ENCODE data around the gene GRIN3A.

The GRIN3A gene

GRCh38 chr9:101605547-101605946 lies 132.9 kb downstream of the GRIN3A start:
- H3K27me3 Mint-ChIP-seq (ENCODE audit: low read depth), result no peaks in the 10 kb centered on the region
- no peak overlapping the region for H3K4me3 Mint-ChIP-seq
- peaks cover 6% of the 10 kb centered on the region for H3K4me1 Mint-ChIP-seq
- H3K36me3 Mint-ChIP-seq (ENCODE audit: low read depth), result no peaks in the 10 kb centered on the region
- no peak for TF ChIP-seq CTCF (IDR thresholded peaks at IDR 0.05; ENCODE audit: unreplicated experiment in 3 of 3)
- no peaks in the 10 kb centered on the region for H3K9me3 Mint-ChIP-seq
- H3K27ac Mint-ChIP-seq, result no peak overlapping the region

- H3K4me1 Mint-ChIP-seq, result peaks cover 6% of the 10 kb centered on the region
- no peak overlapping the region for H3K4me3 Mint-ChIP-seq
- no peak for TF ChIP-seq CTCF (IDR thresholded peaks at IDR 0.05; ENCODE audit: unreplicated experiment in 3 of 3)
- H3K36me3 Mint-ChIP-seq (ENCODE audit: low read depth), result no peaks in the 10 kb centered on the region
- H3K27me3 Mint-ChIP-seq (ENCODE audit: low read depth), result no peaks in the 10 kb centered on the region
- H3K27ac Mint-ChIP-seq, result no peak overlapping the region
- H3K9me3 Mint-ChIP-seq, result no peaks in the 10 kb centered on the region
Measured at GRCh38 chr9:101604296-101604695, 134.2 kb downstream of the GRIN3A start.

- H3K9me3 Mint-ChIP-seq, result no peaks in the 10 kb centered on the region
- peak; percentile 67 to 78 (median 73) for TF ChIP-seq CTCF (IDR thresholded peaks at IDR 0.05; ENCODE audit: unreplicated experiment in 3 of 3)
- H3K4me1 Mint-ChIP-seq, result peaks cover 6% of the 10 kb centered on the region
- H3K27ac Mint-ChIP-seq, result peak overlapping the region in 1 of 3 experiments; percentile 52
- no peak overlapping the region for H3K4me3 Mint-ChIP-seq
- no peaks in the 10 kb centered on the region for H3K27me3 Mint-ChIP-seq (ENCODE audit: low read depth)
- H3K36me3 Mint-ChIP-seq (ENCODE audit: low read depth), result no peaks in the 10 kb centered on the region
Measured at GRCh38 chr9:101601904-101602765, 136.3 kb downstream of the GRIN3A start.

GRCh38 chr9:101594796-101595195 lies 143.7 kb downstream of the GRIN3A start, which contains the start of gene PPP3R2:
TSS of gene PPP3R2 (minus strand) at chr9:101594969. CDS start at chr9:101594921, 48 bp downstream.
- no peak for TF ChIP-seq CTCF (IDR thresholded peaks at IDR 0.05; ENCODE audit: unreplicated experiment in 3 of 3)
- Mint-ChIP-seq H3K4me1 (peaks cover 11% of the 10 kb centered on the region), H3K4me3 (no peak within 1 kb of the TSS), H3K27me3 (ENCODE audit: low read depth) (peaks cover 4% of the 10 kb centered on the region), H3K9me3 (no peaks in the 10 kb centered on the region), H3K36me3 (ENCODE audit: low read depth) (no peaks in the 10 kb centered on the region), H3K27ac (peak within 1 kb of the TSS in 2 of 3 experiments; percentile 80 to 96)

- TF ChIP-seq CTCF (IDR thresholded peaks at IDR 0.05; ENCODE audit: unreplicated experiment in 3 of 3), result no peak
- H3K27me3 Mint-ChIP-seq (ENCODE audit: low read depth), result peaks cover 4% of the 10 kb centered on the region
Measured at GRCh38 chr9:101593345-101593744, 145.1 kb downstream of the GRIN3A start.

GRCh38 chr9:101592788-101593187 lies 145.7 kb downstream of the GRIN3A start:
- Mint-ChIP-seq H3K27me3 (ENCODE audit: low read depth) (peaks cover 4% of the 10 kb centered on the region), H3K9me3 (no peaks in the 10 kb centered on the region), H3K36me3 (ENCODE audit: low read depth) (no peaks in the 10 kb centered on the region), H3K4me1 (peaks cover 15% of the 10 kb centered on the region), H3K27ac (no peak overlapping the region), H3K4me3 (no peak overlapping the region)
- no peak for TF ChIP-seq CTCF (IDR thresholded peaks at IDR 0.05; ENCODE audit: unreplicated experiment in 3 of 3)

More at GRCh38 chr9:101593345-101593744, 145.1 kb downstream of the GRIN3A start:
- H3K4me1 Mint-ChIP-seq, result peaks cover 11% of the 10 kb centered on the region
- H3K27ac Mint-ChIP-seq, result no peak overlapping the region
- H3K36me3 Mint-ChIP-seq (ENCODE audit: low read depth), result no peaks in the 10 kb centered on the region
- H3K9me3 Mint-ChIP-seq, result no peaks in the 10 kb centered on the region
- H3K4me3 Mint-ChIP-seq, result no peak overlapping the region
